NCI-H510A treated with DMSO at 0.1 percent for 48 hours (cell line): ENCODE results near the gene RALGDS.

Experiments
- DNase-seq: peaks from one replicate; lab custom pipeline; 2025; lab: John Stamatoyannopoulos, UW

The RALGDS gene

GRCh38 chr9:133119103-133119845 lies 1.8 kb downstream of the RALGDS start:
- no peak for DNase-seq

GRCh38 chr9:133118568-133118967 lies 2.5 kb downstream of the RALGDS start:
- DNase-seq: no peak

- DNase-seq: no peak
Measured at GRCh38 chr9:133118179-133118520, 2.9 kb downstream of the RALGDS start.

DNA sequence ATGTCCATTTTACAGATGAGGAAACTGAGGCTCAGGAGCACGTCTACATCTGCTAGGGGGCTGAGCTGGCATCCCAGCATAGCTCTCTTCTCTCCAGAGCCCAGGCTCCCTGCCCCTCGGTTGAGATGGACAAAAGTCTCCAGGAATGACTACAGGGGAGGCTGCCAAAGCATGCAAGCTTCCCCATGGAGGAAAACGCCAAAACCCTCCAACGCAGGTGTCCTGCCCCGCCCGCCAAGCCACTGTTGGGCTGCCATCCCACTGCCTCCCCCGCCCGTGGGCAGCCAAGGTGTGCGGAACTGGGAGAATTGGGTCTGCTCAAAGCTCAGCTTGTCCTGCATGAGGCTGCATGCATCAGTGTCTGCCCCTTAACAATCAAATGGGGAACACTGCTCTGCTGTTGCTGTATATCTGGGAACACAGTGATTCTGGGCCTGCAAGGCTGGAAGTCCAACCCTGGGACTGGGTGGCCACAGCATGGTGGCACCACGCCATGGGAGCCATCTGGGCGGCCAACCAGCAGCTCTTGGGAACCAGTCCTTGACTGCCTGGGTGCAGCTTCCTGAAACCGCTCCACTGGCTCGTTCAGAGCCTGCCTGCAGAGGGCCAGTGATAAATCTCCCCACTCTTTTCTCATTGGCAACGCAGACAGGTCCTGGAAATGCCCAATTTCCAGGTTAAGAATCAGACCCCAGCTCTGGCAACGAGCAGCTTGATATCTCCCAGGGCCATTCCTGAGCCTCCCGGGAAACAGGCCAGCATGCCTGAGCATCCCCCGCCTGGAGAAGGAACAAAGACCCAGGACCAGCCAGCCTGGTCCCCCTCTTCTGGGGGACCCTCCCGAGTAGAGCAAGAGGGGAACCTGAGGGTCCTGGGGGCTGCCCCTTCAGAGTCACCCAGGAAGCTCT lies 3.5 kb downstream of the RALGDS start:
- DNase-seq: no peak

GRCh38 chr9:133116346-133117231 lies 4.5 kb downstream of the RALGDS start:
- DNase-seq: no peak

DNA sequence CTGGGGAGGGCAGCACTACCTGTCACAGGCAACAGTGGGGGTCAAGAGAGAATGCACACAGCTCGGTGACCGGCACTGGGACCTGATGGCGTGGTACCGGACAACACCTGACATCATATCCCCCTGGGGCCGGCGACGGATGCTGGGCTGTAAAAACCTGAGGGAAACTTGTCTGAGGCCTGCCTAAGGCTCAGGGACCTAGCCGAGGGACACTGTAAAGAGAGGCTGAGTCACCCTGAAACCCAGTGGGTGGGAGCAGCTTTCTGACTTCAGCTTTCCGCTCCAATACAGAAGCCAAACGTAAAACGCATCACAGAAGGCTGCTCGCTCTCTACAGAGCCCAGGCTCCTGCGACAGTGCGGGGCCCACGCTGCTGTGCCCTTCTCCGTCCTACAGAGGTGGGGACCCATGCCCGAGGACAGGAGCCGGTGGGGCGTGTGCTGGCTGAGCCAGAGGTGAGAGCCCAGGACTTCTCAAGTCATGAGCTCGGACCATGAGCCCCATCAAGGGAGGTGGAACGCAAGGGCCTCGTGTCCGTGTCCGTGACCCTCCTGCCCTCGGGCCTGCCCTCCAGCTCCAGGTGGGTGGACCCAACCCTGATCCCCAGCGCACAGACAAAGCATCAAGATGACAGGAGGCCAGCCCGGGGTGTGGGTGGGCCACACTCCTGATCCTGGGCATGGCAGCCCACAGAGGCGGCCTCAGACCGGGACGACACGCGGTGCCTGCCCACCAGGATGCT lies 5.3 kb downstream of the RALGDS start:
- DNase-seq: no peak

DNA sequence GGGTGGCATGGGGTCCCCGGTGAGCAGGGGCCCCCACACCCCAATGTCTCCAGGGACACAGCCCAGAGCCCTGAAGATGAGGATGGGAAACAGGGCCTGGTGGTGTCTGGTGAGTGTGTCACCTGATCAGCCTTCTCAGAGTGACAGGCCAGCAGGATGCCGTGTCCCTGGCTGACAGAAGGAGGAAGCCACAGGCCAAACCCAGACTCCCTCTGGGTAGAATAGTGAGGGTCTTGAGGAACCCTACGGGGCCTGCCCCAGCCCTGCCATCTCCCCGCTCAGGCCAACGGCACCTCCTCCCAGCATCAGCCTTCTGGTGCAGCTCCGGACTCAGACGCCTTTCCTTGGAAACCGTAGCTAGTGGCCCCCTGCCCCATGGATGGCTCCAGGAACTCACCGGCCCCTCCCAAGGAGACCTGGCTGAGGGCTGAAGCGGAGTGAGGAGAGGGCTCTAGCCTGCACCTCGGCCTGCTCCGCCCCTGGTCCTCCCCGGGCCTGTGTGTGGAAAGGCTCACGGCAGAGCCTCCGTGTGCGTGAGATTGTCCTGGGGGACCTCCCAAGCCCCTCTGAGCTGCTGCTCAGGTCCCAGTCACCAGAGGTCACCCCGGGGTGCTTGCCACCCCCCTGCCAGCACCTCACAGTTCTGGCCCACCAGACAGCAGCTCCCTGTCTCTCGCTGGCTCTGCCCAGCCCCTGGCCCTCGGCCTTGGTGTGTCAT lies 6.0 kb downstream of the RALGDS start:
- DNase-seq: no peak

DNA sequence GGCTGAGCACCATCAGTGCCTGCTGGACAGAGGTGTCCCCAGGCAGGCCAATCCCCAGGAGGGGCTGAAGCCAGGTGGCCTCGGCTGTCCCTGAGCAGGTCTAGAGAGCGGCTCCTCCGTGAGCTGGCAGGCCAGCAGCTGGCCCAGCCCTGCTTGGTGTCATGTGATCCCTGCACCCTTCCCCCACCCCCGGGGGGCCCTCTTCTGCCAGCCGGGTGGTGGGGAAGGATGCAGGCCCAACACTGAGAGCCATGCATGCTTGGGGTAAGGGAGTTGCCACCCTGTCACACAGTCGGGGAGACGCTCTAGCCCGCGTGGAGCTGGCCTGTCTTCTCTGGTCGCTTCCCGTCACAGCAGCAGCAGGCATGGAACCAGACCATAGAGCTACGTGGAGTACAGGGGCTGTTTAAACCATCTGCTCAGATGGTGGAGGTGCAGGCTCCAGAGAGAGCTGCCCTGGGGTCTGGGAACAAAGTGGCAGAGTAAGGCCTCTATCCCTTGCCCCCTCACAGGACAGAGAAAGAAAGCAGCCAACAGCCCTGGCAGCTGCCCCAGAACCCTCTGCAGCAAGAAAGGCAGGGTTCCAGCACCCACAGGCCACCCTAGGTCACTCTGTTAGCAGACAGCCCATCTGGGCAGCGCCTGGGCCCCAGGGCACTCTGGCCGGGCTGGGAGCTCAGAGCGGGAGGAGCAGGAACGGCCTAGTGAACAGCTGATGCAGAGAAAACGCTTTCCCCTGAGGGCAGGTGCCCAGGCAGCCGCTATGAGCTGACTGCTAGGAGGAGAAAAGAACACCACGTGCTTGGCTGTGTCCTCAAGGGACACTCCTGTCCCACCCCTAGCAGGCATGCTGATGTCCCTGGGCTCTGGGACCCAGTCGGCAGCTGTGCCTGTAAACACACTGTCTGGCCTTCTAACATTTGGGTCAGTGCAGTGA lies 6.8 kb downstream of the RALGDS start:
- DNase-seq: peak; percentile 39

DNA sequence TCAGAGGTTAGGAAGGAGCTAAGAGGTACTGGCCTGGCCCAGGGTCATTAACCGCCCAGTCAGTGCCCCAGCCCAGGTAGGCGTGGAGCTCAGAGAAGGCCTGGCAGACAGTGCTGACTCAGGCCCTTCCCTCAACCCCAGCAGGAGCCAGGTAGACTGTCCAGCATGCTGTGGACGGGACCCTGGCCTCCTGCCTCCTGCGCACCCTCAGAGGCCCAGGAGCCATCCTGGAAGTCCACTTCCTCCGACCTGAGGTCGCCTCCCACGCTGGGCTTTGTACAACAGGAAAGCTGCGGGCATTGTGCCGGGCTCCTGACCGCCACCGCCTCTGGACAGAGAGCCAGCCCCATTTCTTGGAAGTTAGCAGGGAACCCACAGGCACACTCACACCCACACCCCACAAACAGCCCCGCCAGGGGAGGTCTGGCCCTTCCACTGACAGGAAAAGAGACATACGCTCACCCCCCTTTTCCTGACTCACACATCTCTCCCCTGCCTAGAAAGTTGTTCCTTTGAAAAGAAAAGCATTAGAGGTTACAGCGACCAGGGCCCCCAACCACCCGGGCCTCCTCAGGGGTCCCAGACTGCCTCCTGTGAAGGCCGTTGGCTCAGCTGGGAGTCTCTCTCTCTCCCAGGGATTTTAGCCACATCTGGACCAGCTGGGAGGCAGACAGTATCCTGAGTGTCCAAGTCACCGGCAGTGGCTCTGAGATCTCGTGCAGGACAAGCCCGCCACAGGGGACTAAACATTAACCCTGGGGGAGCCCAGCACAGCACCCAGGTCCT lies 7.7 kb downstream of the RALGDS start:
- DNase-seq: no peak

DNA sequence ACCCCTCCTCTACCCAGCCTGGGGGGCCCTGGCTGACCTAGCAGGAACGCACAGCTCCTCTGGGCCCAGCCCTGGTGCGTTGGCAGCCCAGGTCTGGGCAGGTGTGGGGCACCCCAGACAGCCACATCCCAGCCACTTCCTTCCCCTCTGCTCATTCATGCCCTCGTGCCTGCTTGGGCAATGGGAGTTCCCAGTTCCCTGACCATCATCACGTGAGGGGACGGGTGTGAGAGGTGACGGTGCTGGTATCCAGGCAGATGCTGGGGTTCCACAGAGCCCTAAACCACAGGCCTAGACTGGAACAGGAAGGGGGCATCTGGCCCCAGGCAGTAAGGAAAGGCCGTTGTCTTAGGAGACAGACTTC lies 8.4 kb downstream of the RALGDS start:
- DNase-seq: no peak

GRCh38 chr9:133111808-133112662 lies 9.0 kb downstream of the RALGDS start:
- no peak for DNase-seq

DNA sequence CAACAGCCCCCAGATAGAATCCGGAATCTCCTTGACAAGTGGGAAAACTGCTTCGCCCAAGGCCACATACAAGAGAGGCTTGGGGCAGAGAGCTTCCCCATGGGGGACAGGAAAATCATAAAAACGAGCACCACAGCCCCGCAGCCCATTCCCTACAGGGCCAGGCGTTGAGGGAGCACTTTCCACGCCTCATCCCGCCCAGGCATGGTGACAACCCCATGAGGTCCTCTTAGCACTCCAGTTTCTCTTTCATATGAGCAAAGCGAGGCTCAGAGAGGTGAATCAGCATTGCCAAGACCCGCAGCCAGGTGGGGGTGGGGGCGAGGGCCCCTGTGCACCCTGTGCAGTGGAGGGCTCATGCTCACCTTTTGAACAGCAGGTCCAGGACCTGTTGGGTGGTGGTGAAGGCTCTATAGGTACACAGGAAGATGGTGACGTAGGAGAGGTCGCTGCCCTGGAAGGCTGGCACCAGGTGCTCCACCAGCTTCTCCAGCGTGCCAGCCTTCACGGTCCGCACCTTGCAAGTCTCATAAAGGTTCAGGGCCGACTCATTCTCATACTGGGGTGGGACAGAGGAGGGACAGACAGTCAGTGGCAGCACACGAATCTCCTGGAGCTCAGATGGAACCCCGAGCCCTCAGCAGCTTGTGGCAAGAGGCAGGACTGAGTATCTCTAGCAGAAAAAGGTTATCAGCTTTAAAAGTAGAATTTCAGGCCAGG lies 10.9 kb downstream of the RALGDS start:
- no peak for DNase-seq

DNA sequence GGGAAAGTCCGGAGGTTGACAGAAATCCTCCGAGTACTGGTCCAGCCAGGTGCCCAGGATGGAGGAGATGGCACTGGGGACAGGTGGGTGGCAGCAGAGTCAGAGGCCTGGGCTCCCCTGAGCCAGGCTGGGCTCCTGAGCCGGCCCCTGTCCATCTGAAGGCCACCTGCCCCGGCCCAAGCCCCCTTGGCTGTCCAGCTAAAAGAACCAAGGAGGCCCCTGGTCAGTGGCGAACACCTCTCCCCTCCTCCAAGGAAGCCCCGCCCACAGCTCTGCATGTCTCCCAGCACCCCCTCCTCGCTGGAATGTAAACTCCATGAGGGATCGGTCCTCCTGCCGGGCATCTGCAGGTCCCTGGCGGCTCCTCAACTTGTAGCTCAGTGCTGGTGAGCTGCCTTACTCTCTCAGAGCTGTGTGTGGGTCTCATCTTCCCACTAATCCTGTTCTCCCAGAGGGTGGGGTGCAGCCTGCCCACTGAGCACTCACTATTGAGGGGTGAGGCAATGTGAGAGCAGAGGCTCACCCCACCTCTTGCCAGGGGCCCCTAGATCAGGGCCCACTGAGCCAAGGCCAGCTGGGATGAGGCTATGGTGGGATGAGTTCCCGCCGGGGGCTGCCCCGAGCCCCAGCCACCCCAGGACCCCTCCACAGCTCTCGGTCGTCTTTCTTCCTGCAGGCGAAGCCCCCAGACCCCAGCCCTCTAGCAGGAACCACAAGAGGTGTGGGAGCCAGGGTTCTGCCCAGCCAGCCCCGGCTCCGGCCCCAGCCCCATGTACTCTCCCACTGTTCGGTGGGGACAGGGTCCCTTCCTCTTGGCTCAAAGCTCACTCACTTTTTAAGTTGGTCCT lies 12.0 kb downstream of the RALGDS start:
- no peak for DNase-seq

- no peak for DNase-seq
Measured at GRCh38 chr9:133107961-133108793, 12.9 kb downstream of the RALGDS start.

- DNase-seq: no peak
Measured at GRCh38 chr9:133107245-133107722, 13.8 kb downstream of the RALGDS start.
